ENCODE results near the gene KIAA1549. TPM values are rescaled to one million over a fixed set of nuclear protein-coding genes. Genes with fewer than 3 reads are reported as not detected.
"Not testable (repeated sequence)": the region's sequence is repeated elsewhere in the genome, so short reads cannot be mapped to it uniquely, and the experiment has no call there.

The KIAA1549 gene
- total and polyA plus RNA-seq, 2 of the 4 experiments (the other 2 are of a cell fraction), result 1.3 to 3.3 TPM

- WGBS, 2 experiments (ENCODE audit: extremely low coverage in 2 of 2, insufficient read length in 1 of 2), result no CpG with 5 or more reads among the region's 1 CpG
- in situ Hi-C loops (cut with MboI; ENCODE audit: low sequenced_read_pairs); H4K91ac ChIP-seq (ENCODE audit: insufficient read depth, low read depth, low read length); H4K5ac ChIP-seq (ENCODE audit: low read depth, low read length); H2BK20ac ChIP-seq (ENCODE audit: low read depth, low read length); H2BK15ac ChIP-seq (ENCODE audit: low read depth, low read length); H3K4me2 ChIP-seq (ENCODE audit: low read depth, low read length); H3K18ac ChIP-seq (ENCODE audit: low read depth, low read length); H3K4me3 ChIP-seq (ENCODE audit: insufficient read depth, low read depth, low read length); H3K56ac ChIP-seq (ENCODE audit: extremely low read depth, insufficient read depth, low read length); H3K4me1 ChIP-seq (ENCODE audit: control insufficient read depth, insufficient read depth, low read length); H4K8ac ChIP-seq (ENCODE audit: low read depth in 2 of 2, low read length in 2 of 2); H3K23ac ChIP-seq (ENCODE audit: low read depth, low read length); H3K27me3 ChIP-seq (ENCODE audit: control insufficient read depth, insufficient read depth, low read length); H2AFZ ChIP-seq (replicated peaks; ENCODE audit: low read length, poor library complexity); dilution Hi-C loops (cut with HindIII; ENCODE audit: low sequenced_read_pairs, unreplicated experiment); H2AK9ac ChIP-seq (replicated peaks; ENCODE audit: low read depth, low read length, poor library complexity); POLR2A ChIA-PET (ENCODE audit: unreplicated experiment); H2BK5ac ChIP-seq (ENCODE audit: low read depth, low read length, poor library complexity, severe bottlenecking); H2AK5ac ChIP-seq (ENCODE audit: low read depth, low read length); H3K79me1 ChIP-seq (ENCODE audit: low read depth in 1 of 2, low read length in 2 of 2); H3K36me3 ChIP-seq (ENCODE audit: control insufficient read depth, insufficient read depth, low read length); ATAC-seq (ENCODE audit: low read depth); H3K14ac ChIP-seq (replicated peaks; ENCODE audit: low read depth, low read length); CTCF ChIA-PET; H4K20me1 ChIP-seq (ENCODE audit: insufficient read depth, low read length); intact Hi-C loops (cut with micrococcal nuclease); H3K9me3 ChIP-seq (ENCODE audit: control insufficient read depth, insufficient read depth, low read length); DNase-seq; H3K4ac ChIP-seq (ENCODE audit: low read depth, low read length); H3K9ac ChIP-seq (ENCODE audit: low read depth, low read length); H2BK120ac ChIP-seq (ENCODE audit: low read depth, low read length); H3K9me1 ChIP-seq (ENCODE audit: insufficient read depth, low read length); H3K27ac ChIP-seq (ENCODE audit: insufficient read depth, low read length); BruUV-seq (replicated peaks): not testable (repeated sequence)
Measured at GRCh38 chr7:138940602-138941001, 40.6 kb downstream of the KIAA1549 start.
